Neutrophil (primary cell): ENCODE results near the gene FYN.

ENCODE experiments used
- H3K27ac ChIP-seq: fragments of 200-600 bp; sonication (generic); 2 replicates; pipeline ENCODE4 v1.5.1; 2016; ENCODE audit warnings: mild to moderate bottlenecking, moderate library complexity
- H3K27me3 ChIP-seq: fragments of 200-600 bp; sonication (generic); 2 replicates; pipeline ENCODE4 v1.6.0; 2016; ENCODE audit warnings: mild to moderate bottlenecking
- H3K36me3 ChIP-seq: fragments of 200-600 bp; sonication (generic); 2 replicates; pipeline ENCODE4 v1.5.1; 2017
- H3K4me1 ChIP-seq, 2 experiments: fragments of 200-600 bp in 1 of 2; sonication (generic) in 1 of 2; 1 replicate in 1 of 2; 2 replicates in 1 of 2; pipeline versions ENCODE4 v1.5.1 to v1.6.1; 2013 to 2016; ENCODE audit warnings: low read depth in 1 of 2, low read length in 1 of 2, mild to moderate bottlenecking in 1 of 2, moderate library complexity in 1 of 2; ENCODE audit not compliant: control insufficient read depth in 1 of 2, insufficient read depth in 1 of 2
- H3K4me3 ChIP-seq, 2 experiments: fragments of 200-600 bp in 1 of 2; sonication (generic) in 1 of 2; 1 replicate in 1 of 2; 2 replicates in 1 of 2; pipeline ENCODE4 v1.5.1; 2013 to 2016; ENCODE audit warnings: low read depth in 1 of 2, low read length in 1 of 2, mild to moderate bottlenecking in 1 of 2, moderate library complexity in 1 of 2
- H3K9me3 ChIP-seq: fragments of 200-600 bp; sonication (generic); 2 replicates; pipeline ENCODE4 v1.5.1; 2016
- CTCF ChIP-seq: fragments of 200-600 bp; sonication (generic); IDR thresholded peaks from 2 replicates; pipeline ENCODE4 v1.5.1; 2016; ENCODE audit warnings: antibody characterized with exemption

The FYN gene

GRCh38 chr6:111689419-111689818 lies 183.8 kb downstream of the FYN start:
- no peaks in the 10 kb centered on the region for H3K36me3 ChIP-seq

GRCh38 chr6:111688331-111688730 lies 184.9 kb downstream of the FYN start:
- H3K4me1 ChIP-seq: no peaks in the 10 kb centered on the region
- TF ChIP-seq CTCF: no peak
- H3K27me3 ChIP-seq: no peaks in the 10 kb centered on the region
- H3K9me3 ChIP-seq: no peaks in the 10 kb centered on the region
- no peak overlapping the region for H3K27ac ChIP-seq
- no peaks in the 10 kb centered on the region for H3K36me3 ChIP-seq
- H3K4me3 ChIP-seq: no peak overlapping the region

More at GRCh38 chr6:111689419-111689818, 183.8 kb downstream of the FYN start:
- Histone ChIP-seq H3K27me3 (no peaks in the 10 kb centered on the region), H3K9me3 (no peaks in the 10 kb centered on the region), H3K4me1 (no peaks in the 10 kb centered on the region), H3K27ac (no peak overlapping the region), H3K4me3 (no peak overlapping the region)
- TF ChIP-seq CTCF: no peak

GRCh38 chr6:111687652-111688051 lies 185.6 kb downstream of the FYN start:
- no peak for TF ChIP-seq CTCF
- Histone ChIP-seq H3K36me3 (no peaks in the 10 kb centered on the region), H3K27ac (no peak overlapping the region), H3K27me3 (no peaks in the 10 kb centered on the region), H3K9me3 (no peaks in the 10 kb centered on the region), H3K4me1 (no peaks in the 10 kb centered on the region), H3K4me3 (no peak overlapping the region)

- Histone ChIP-seq H3K36me3 (no peaks in the 10 kb centered on the region), H3K27ac (no peak overlapping the region), H3K9me3 (no peaks in the 10 kb centered on the region), H3K4me1 (no peaks in the 10 kb centered on the region), H3K27me3 (no peaks in the 10 kb centered on the region), H3K4me3 (no peak overlapping the region)
- TF ChIP-seq CTCF: no peak
Observed at GRCh38 chr6:111686932-111687266, 186.4 kb downstream of the FYN start.

GRCh38 chr6:111686249-111686931 lies 186.9 kb downstream of the FYN start:
- no peak for TF ChIP-seq CTCF
- no peaks in the 10 kb centered on the region for H3K27me3 ChIP-seq
- no peaks in the 10 kb centered on the region for H3K9me3 ChIP-seq
- no peaks in the 10 kb centered on the region for H3K4me1 ChIP-seq
- H3K27ac ChIP-seq: no peak overlapping the region
- H3K36me3 ChIP-seq: no peaks in the 10 kb centered on the region
- no peak overlapping the region for H3K4me3 ChIP-seq

- no peaks in the 10 kb centered on the region for H3K9me3 ChIP-seq
- TF ChIP-seq CTCF: no peak
Observed at GRCh38 chr6:111685526-111685925, 187.7 kb downstream of the FYN start.

More at GRCh38 chr6:111685526-111685925, 187.7 kb downstream of the FYN start:
- Histone ChIP-seq H3K4me3 (no peak overlapping the region), H3K4me1 (no peaks in the 10 kb centered on the region), H3K27me3 (no peaks in the 10 kb centered on the region), H3K27ac (no peak overlapping the region), H3K36me3 (no peaks in the 10 kb centered on the region)
